Epithelial cell of esophagus (primary cell): Measurements from ENCODE around the gene SEMA3A.

Experiments
- DNase-seq: peaks from one replicate; pipeline ENCODE4 v3.0.0; 2010; ENCODE audit warnings: low read depth
- H3K4me3 ChIP-seq: 2 replicates; pipeline ENCODE4 v1.5.1; 2011; ENCODE audit warnings: mild to moderate bottlenecking, low read length, control low read depth
- TF ChIP-seq, protein P1 (sequence below): IDR thresholded peaks from 2 replicates; pipeline ENCODE4 v1.5.1; 2011; ENCODE audit warnings: low read depth, mild to moderate bottlenecking, low read length, control low read depth, inconsistent platforms; ENCODE audit not compliant: insufficient read depth; ENCODE audit errors: missing control alignments

Gene SEMA3A

DNA sequence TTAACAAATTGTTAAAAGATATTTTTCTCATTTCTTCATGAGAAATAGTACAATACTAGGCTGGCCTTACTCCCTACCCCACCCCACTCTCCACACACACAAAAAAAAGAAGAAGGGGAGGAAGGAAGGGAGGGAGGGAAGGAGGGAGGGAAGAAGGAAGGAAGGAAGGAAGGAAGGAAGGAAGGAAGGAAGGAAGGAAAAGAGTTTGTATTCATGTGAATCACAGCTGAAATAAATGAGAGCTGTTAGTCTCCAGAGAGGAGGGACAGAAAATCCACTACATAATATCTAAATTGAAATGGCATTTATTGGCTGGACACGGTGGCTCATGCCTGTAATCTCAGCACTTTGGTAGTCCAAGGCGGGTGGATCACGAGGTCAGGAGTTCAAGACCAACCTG, 57.8 kb downstream of the SEMA3A start:
- no peak for DNase-seq
- TF ChIP-seq, protein P1, sequence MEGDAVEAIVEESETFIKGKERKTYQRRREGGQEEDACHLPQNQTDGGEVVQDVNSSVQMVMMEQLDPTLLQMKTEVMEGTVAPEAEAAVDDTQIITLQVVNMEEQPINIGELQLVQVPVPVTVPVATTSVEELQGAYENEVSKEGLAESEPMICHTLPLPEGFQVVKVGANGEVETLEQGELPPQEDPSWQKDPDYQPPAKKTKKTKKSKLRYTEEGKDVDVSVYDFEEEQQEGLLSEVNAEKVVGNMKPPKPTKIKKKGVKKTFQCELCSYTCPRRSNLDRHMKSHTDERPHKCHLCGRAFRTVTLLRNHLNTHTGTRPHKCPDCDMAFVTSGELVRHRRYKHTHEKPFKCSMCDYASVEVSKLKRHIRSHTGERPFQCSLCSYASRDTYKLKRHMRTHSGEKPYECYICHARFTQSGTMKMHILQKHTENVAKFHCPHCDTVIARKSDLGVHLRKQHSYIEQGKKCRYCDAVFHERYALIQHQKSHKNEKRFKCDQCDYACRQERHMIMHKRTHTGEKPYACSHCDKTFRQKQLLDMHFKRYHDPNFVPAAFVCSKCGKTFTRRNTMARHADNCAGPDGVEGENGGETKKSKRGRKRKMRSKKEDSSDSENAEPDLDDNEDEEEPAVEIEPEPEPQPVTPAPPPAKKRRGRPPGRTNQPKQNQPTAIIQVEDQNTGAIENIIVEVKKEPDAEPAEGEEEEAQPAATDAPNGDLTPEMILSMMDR: no peak
- no peak overlapping the region for H3K4me3 ChIP-seq

DNA sequence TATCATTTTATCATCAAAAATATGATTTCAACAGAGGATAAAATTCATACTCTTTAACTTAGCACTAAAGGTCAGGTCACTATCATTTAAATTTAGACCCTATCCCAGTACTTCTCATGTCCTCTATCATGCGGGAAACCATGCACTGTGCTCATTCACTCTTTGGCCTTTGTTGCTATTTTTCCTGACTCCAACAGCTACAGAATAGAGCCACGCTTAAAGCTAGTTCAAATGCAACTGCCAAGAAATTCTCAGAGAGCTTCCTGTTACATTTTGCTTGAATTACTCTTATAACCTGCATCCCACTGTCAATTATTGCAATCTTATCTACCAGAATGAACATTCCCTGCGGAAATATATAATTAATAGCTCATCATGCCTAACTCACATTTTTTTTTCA, 58.3 kb downstream of the SEMA3A start:
- TF ChIP-seq, protein P1: no peak
- no peak overlapping the region for H3K4me3 ChIP-seq
- no peak for DNase-seq

DNA sequence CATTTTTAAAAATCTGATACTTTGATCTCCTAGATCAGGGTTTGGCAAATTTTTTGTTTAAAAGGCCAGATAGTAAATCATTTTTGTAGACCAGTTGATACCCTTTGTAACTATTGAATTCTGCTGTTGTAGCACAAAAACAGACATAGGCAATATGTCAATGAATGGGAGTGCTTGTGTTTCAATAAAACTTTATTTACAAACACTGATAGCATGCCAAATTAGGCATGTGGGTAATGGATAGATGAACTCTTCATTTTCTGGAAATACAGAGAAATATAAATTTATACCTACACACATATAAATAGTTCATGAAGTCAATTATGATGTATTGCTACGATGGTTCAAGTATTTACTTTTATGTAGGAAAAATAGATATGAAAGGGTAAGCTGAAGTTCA, 60.4 kb downstream of the SEMA3A start:
- no peak overlapping the region for H3K4me3 ChIP-seq
- TF ChIP-seq, protein P1: no peak
- no peak for DNase-seq

DNA sequence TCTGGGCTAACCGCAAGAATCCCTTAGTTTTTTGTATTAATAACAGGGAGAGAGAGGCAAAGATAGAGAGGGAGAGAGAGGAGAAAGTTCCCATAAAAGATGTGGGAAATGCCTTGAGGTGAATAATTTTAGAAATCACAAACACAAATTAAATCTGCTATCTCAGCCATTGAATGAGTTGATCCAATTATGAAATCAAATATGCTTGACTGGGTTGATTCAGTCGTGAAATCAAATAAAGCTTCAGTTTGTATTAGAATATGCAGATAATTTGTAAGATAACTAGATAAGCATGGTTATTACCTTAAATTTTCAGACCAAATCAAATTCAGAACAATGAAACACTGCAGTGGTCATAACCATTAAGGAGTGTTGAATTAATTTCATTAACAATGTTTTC, 68.9 kb downstream of the SEMA3A start:
- H3K4me3 ChIP-seq: no peak overlapping the region
- no peak for DNase-seq
- TF ChIP-seq, protein P1: no peak

DNA sequence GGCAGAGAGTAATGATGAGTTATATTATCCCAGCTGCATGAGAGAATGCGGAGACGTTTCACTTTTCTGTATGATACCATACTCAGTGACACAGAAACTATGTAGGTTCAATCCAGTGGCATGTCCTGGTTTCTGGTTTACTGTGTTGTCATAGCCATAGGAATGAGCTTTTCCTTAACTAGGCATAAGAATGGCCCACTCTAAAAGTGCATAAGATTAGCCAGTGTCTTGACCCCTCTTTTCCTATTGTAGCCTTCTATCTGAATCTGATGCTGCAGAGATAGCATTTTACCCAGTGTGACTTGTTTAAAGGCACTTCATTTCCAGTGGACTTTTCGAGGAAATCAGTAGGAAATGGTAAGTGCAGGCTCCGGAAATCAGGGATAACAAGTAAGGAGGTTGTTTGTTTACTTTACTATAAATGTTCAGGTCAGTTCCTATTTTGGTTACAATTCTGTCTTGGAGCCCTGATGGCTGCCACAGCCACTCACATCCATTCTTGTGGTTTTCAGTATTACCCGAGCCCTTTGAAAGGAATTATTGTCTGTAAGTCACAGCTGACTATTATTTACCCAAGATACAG, 70.5 kb downstream of the SEMA3A start:
- H3K4me3 ChIP-seq: no peak overlapping the region
- TF ChIP-seq, protein P1: no peak
- DNase-seq: no peak

DNA sequence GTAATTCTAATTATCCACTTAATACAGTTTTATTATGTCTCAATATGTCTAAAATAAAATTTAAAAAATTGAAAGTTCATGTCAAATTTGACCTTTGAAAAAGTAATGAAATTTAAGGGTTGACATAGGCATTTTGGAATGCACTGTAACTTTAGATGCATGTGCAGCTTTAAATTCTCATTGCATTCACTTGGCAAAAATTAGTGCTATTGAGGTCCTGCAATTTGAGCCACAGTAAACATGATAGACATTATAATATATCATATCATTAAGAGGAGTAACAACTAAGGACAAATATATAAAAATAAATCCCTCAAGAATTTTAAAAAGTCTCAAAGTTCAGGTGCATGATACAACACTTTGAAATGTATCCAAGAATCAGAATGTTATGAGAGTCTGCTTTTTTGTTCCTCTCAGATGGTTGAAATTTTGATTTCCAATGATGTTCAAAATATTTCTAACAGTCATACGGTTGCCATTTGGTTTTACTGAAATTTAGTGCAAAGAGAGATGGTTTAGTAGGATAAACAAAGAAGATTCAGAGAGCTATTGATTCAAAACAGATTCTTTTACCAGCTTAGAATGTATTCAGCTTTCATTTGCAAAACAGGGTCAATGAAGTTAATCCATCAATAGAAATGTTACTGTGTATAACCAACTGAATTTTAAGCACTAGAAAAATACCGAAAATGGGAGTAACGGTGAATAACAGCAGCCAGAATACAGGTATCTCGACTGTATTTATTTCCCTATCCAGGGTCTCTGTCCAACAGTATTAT, 71.8 kb downstream of the SEMA3A start:
- no peak for DNase-seq
- H3K4me3 ChIP-seq: no peak overlapping the region
- TF ChIP-seq, protein P1: no peak

DNA sequence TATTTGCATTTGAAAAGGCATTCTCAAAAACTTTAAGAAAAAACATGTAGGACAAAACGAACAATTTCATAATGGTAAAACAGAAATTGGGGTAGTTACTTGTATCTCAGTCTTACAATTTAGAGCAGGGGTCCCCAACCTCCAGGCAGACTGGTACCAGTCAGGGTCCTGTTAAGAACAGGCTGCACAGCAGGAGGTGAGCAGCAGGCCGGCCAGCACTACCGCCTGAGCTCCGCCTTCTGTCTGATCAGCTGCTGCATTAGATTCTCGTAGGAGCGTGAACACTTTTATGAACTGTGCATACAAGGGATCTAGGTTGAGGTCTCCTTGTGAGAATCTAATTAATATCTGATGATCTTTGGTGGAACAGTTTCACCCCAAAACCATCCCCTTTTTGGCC, 77.3 kb downstream of the SEMA3A start:
- no peak for DNase-seq
- TF ChIP-seq, protein P1: no peak
- no peak overlapping the region for H3K4me3 ChIP-seq
